ENCODE data around the gene EIF4A3.

DNA sequence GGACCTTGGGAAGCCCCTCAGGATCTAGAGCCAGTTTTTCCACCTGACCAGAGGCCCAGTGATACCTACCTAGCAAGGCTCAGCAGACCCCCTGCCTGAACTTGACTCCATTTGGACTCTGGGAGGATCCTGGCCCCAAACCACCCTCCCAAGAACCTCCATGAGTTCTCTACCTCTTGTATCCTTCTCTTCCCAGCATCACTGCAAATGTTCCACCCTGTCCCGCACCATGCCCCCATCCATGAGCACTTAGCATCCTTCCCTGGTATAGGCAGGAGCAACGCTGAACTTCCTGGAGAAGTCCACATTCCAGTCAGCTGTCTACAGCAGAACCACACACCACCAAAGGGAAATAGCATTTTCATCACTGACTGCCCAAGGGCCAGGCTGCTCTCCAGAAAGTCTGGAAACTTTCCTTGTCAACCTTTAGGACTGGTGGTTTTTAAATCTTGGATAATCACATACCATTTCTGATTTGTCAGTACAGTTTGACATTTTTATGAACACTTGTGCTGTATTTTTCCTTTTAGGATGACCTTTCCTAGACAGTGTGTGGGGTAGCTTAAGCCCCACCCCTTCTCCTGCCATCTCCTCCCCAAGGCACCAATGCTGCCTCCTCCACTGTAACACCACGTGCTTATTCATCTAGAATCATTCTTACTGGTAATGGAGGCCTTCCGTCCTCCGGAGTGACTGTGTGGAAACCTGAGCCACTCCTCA, 13.9 kb downstream of the EIF4A3 start:
- TF ChIP-seq, protein P1, sequence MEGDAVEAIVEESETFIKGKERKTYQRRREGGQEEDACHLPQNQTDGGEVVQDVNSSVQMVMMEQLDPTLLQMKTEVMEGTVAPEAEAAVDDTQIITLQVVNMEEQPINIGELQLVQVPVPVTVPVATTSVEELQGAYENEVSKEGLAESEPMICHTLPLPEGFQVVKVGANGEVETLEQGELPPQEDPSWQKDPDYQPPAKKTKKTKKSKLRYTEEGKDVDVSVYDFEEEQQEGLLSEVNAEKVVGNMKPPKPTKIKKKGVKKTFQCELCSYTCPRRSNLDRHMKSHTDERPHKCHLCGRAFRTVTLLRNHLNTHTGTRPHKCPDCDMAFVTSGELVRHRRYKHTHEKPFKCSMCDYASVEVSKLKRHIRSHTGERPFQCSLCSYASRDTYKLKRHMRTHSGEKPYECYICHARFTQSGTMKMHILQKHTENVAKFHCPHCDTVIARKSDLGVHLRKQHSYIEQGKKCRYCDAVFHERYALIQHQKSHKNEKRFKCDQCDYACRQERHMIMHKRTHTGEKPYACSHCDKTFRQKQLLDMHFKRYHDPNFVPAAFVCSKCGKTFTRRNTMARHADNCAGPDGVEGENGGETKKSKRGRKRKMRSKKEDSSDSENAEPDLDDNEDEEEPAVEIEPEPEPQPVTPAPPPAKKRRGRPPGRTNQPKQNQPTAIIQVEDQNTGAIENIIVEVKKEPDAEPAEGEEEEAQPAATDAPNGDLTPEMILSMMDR (IDR thresholded peaks at IDR 0.05) = no peak
- TF ChIP-seq POLR2A (IDR thresholded peaks at IDR 0.05) = no peak

Measured in transverse colon (tissue), 3 donors.